Stomach (tissue), 4 donors: Measurements from ENCODE around the gene ITPR1.

ENCODE experiments used
- POLR2AphosphoS5 ChIP-seq, 3 donors: sonication (generic); formaldehyde crosslinking; IDR thresholded peaks; one replicate each; pipeline ENCODE4 v1.6.1; 2016; ENCODE audit warnings: antibody characterized with exemption in 3 of 3
- TF ChIP-seq, protein P1 (sequence below), 7 experiments: fragments of 450-650 bp in 4 of 7; fragments of 200-600 bp in 3 of 7; sonication (generic) in 3 of 7; IDR thresholded peaks; one replicate each; pipeline ENCODE4 v1.5.1; 2016 to 2019; ENCODE audit warnings: antibody characterized with exemption in 7 of 7, control low read depth in 2 of 7, mild to moderate bottlenecking in 1 of 7

DNA sequence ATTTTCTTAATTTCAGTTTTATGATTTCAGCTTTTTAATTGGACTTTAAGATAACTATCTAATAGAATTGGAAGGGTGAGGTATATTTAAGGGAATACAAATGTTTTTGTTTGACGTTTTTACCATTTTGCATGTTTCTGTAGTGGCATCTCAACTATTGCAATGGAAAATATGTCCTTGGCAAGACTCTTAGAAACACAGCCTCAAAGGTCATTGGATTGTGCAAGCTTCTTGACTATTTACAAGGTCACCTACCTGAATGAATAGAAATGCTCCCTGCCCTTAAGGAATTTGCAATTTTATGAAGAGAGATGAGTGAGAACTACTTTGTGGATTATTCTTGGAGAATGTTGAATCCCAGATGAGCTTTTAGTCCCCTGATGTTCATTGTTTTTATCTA is 43.1 kb downstream of the ITPR1 start:
- TF ChIP-seq, protein P1, sequence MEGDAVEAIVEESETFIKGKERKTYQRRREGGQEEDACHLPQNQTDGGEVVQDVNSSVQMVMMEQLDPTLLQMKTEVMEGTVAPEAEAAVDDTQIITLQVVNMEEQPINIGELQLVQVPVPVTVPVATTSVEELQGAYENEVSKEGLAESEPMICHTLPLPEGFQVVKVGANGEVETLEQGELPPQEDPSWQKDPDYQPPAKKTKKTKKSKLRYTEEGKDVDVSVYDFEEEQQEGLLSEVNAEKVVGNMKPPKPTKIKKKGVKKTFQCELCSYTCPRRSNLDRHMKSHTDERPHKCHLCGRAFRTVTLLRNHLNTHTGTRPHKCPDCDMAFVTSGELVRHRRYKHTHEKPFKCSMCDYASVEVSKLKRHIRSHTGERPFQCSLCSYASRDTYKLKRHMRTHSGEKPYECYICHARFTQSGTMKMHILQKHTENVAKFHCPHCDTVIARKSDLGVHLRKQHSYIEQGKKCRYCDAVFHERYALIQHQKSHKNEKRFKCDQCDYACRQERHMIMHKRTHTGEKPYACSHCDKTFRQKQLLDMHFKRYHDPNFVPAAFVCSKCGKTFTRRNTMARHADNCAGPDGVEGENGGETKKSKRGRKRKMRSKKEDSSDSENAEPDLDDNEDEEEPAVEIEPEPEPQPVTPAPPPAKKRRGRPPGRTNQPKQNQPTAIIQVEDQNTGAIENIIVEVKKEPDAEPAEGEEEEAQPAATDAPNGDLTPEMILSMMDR (IDR thresholded peaks at IDR 0.05): no peak
- TF ChIP-seq POLR2AphosphoS5 (IDR thresholded peaks at IDR 0.05): no peak
